HEK293 (cell line): ENCODE measurements around the gene SH3BGR.
A peak's percentile ranks its signal among the peaks of the same experiment; 100 is the strongest.
"Not testable (repeated sequence)": the region's sequence is repeated elsewhere in the genome, so short reads cannot be mapped to it uniquely, and the experiment has no call there.

Experiments used
- CTCF ChIA-PET: fragments of 350-600 bp; formaldehyde crosslinking; extraction: SDS; loops from one replicate; lab custom pipeline; 2021; ENCODE audit warnings: antibody characterized with exemption; lab: Yijun Ruan, JAX
- POLR2A ChIA-PET: fragments of 300-600 bp; formaldehyde crosslinking; extraction: SDS; loops from one replicate; lab custom pipeline; 2020; ENCODE audit warnings: antibody characterized with exemption, inconsistent platforms; lab: Yijun Ruan, JAX
- H3K27ac ChIP-seq: fragments of 200-500 bp; sonication (Bioruptor generic); 2 replicates; pipeline ENCODE4 v1.5.1; 2014; ENCODE audit warnings: low read depth, low read length, control low read depth, inconsistent platforms; ENCODE audit errors: extremely low read depth
- H3K36me3 ChIP-seq, 2 experiments: fragments of 200-500 bp in 1 of 2; sonication (Bioruptor generic) in 1 of 2; 1 replicate in 1 of 2; 2 replicates in 1 of 2; pipeline ENCODE4 v1.5.1; 2014 to 2017; ENCODE audit warnings: inconsistent platforms in 2 of 2, low read length in 2 of 2; ENCODE audit not compliant: control insufficient read depth in 2 of 2, insufficient read depth in 1 of 2
- H3K4me1 ChIP-seq: fragments of 200-500 bp; sonication (Bioruptor generic); 2 replicates; pipeline ENCODE4 v1.5.1; 2014; ENCODE audit warnings: mild to moderate bottlenecking, low read length, inconsistent platforms; ENCODE audit not compliant: control insufficient read depth, insufficient read depth
- H3K4me3 ChIP-seq: 2 replicates; pipeline ENCODE4 v1.5.1; 2011; ENCODE audit warnings: low read depth, mild to moderate bottlenecking, control low read depth, low read length, moderate library complexity
- H3K9me3 ChIP-seq: fragments of 200-500 bp; sonication (Bioruptor generic); 2 replicates; pipeline ENCODE4 v1.5.1; 2014; ENCODE audit warnings: low read depth, low read length, inconsistent platforms; ENCODE audit not compliant: control insufficient read depth, insufficient read depth
- GFI1B ChIP-seq: fragments of 450-650 bp; formaldehyde crosslinking; IDR thresholded peaks from 2 replicates; pipeline ENCODE4 v1.5.1; 2016; ENCODE audit warnings: missing biosample characterization, missing genetic modification characterization
- KLF7 ChIP-seq: fragments of 450-650 bp; formaldehyde crosslinking; IDR thresholded peaks from 2 replicates; pipeline ENCODE4 v1.5.1; 2016; ENCODE audit warnings: missing biosample characterization, missing genetic modification characterization, borderline replicate concordance
- TSHZ1 ChIP-seq: fragments of 450-650 bp; formaldehyde crosslinking; IDR thresholded peaks from 2 replicates; pipeline ENCODE4 v1.5.1; 2016; ENCODE audit warnings: missing biosample characterization, missing genetic modification characterization, borderline replicate concordance
- WT1 ChIP-seq: fragments of 450-650 bp; formaldehyde crosslinking; IDR thresholded peaks from 2 replicates; pipeline ENCODE4 v1.5.1; 2016; ENCODE audit warnings: missing biosample characterization, missing genetic modification characterization
- ZBTB21 ChIP-seq: fragments of 450-650 bp; formaldehyde crosslinking; IDR thresholded peaks from 2 replicates; pipeline ENCODE4 v1.5.1; 2017; ENCODE audit warnings: missing biosample characterization, missing genetic modification characterization
- ZBTB44 ChIP-seq: fragments of 450-650 bp; IDR thresholded peaks from 2 replicates; pipeline ENCODE4 v1.5.1; 2018; ENCODE audit warnings: missing biosample characterization, mild to moderate bottlenecking, missing genetic modification characterization
- ZNF132 ChIP-seq: fragments of 450-650 bp; formaldehyde crosslinking; IDR thresholded peaks from 2 replicates; pipeline ENCODE4 v1.5.1; 2017; ENCODE audit warnings: missing biosample characterization, missing genetic modification characterization, borderline replicate concordance
- ZNF146 ChIP-seq: fragments of 450-650 bp; formaldehyde crosslinking; IDR thresholded peaks from 2 replicates; pipeline ENCODE4 v1.5.1; 2016; ENCODE audit warnings: missing biosample characterization, missing genetic modification characterization
- ZNF169 ChIP-seq: fragments of 450-650 bp; formaldehyde crosslinking; IDR thresholded peaks from 2 replicates; pipeline ENCODE4 v1.5.1; 2016; ENCODE audit warnings: missing biosample characterization, missing genetic modification characterization
- ZNF473 ChIP-seq: fragments of 450-650 bp; formaldehyde crosslinking; IDR thresholded peaks from 2 replicates; pipeline ENCODE4 v1.5.1; 2017; ENCODE audit warnings: missing biosample characterization, missing genetic modification characterization
- ZNF488 ChIP-seq: fragments of 450-650 bp; formaldehyde crosslinking; IDR thresholded peaks from 2 replicates; pipeline ENCODE4 v1.5.1; 2016; ENCODE audit warnings: missing biosample characterization, missing genetic modification characterization
- ZNF521 ChIP-seq: fragments of 450-650 bp; formaldehyde crosslinking; IDR thresholded peaks from 2 replicates; pipeline ENCODE4 v1.5.1; 2017; ENCODE audit warnings: missing biosample characterization, mild to moderate bottlenecking, missing genetic modification characterization
- ZNF561 ChIP-seq: fragments of 450-650 bp; IDR thresholded peaks from 2 replicates; pipeline ENCODE4 v1.5.1; 2018; ENCODE audit warnings: missing biosample characterization, missing genetic modification characterization, borderline replicate concordance
- ZNF585B ChIP-seq: fragments of 450-650 bp; formaldehyde crosslinking; IDR thresholded peaks from 2 replicates; pipeline ENCODE4 v1.5.1; 2016; ENCODE audit warnings: missing biosample characterization, missing genetic modification characterization
- ZNF623 ChIP-seq: fragments of 450-650 bp; formaldehyde crosslinking; IDR thresholded peaks from 2 replicates; pipeline ENCODE4 v1.5.1; 2016; ENCODE audit warnings: missing biosample characterization, missing genetic modification characterization
- ZNF658 ChIP-seq: fragments of 450-650 bp; formaldehyde crosslinking; IDR thresholded peaks from 2 replicates; pipeline ENCODE4; 2016; ENCODE audit warnings: missing biosample characterization, missing genetic modification characterization
- ZNF664 ChIP-seq: fragments of 450-650 bp; formaldehyde crosslinking; IDR thresholded peaks from 2 replicates; pipeline ENCODE4 v1.5.1; 2016; ENCODE audit warnings: missing biosample characterization, missing genetic modification characterization
- ZNF670 ChIP-seq: fragments of 450-650 bp; formaldehyde crosslinking; IDR thresholded peaks from 2 replicates; pipeline ENCODE4 v1.5.1; 2016; ENCODE audit warnings: missing biosample characterization, missing genetic modification characterization, low read depth
- ZNF677 ChIP-seq: fragments of 450-650 bp; IDR thresholded peaks from 2 replicates; pipeline ENCODE4 v1.5.0; 2018; ENCODE audit warnings: missing biosample characterization, mild to moderate bottlenecking, missing genetic modification characterization, moderate library complexity
- ZNF791 ChIP-seq: fragments of 450-650 bp; formaldehyde crosslinking; IDR thresholded peaks from 2 replicates; pipeline ENCODE4 v1.5.1; 2016; ENCODE audit warnings: missing biosample characterization, missing genetic modification characterization
- ZNF843 ChIP-seq: fragments of 450-650 bp; formaldehyde crosslinking; IDR thresholded peaks from 2 replicates; pipeline ENCODE4 v1.5.1; 2016; ENCODE audit warnings: missing biosample characterization, missing genetic modification characterization
- ZSCAN30 ChIP-seq: fragments of 450-650 bp; IDR thresholded peaks from 2 replicates; pipeline ENCODE4 v1.5.1; 2018; ENCODE audit warnings: missing biosample characterization, mild to moderate bottlenecking, missing genetic modification characterization, moderate library complexity
- ZSCAN5A ChIP-seq: fragments of 450-650 bp; formaldehyde crosslinking; IDR thresholded peaks from 2 replicates; pipeline ENCODE4 v1.5.1; 2016; ENCODE audit warnings: missing biosample characterization, missing genetic modification characterization

SH3BGR gene

GRCh38 chr21:39537571-39537970 lies 85.8 kb downstream of the SH3BGR start (continued):
- TF ChIP-seq GFI1B (no peak), ZNF146 (no peak), ZBTB44 (tag by site-specific recombination) (no peak), ZNF132 (tag by site-specific recombination) (no peak), WT1 (tag by site-specific recombination) (no peak), ZNF658 (no peak), ZNF561 (tag by site-specific recombination) (no peak), ZSCAN30 (tag by site-specific recombination) (no peak), ZBTB21 (no peak)
- TF ChIP-seq, all 188 proteins: peak for 0

GRCh38 chr21:39538453-39539042 lies 86.8 kb downstream of the SH3BGR start:
- POLR2A ChIA-PET = no interaction called here
- no peaks in the 10 kb centered on the region for H3K9me3 ChIP-seq

GRCh38 chr21:39540367-39540766 lies 88.6 kb downstream of the SH3BGR start:
- POLR2A ChIA-PET, H3K27ac ChIP-seq, H3K9me3 ChIP-seq, CTCF ChIA-PET, H3K36me3 ChIP-seq, H3K4me1 ChIP-seq, H3K4me3 ChIP-seq: not testable (repeated sequence)
- TF ChIP-seq ZNF585B (tag by site-specific recombination) = peak; percentile 76

More at GRCh38 chr21:39538453-39539042, 86.8 kb downstream of the SH3BGR start:
- no peaks in the 10 kb centered on the region for H3K4me1 ChIP-seq
- CTCF ChIA-PET = interaction anchor here (1.4 kb wide), 1 partner anchor 20 kb away, joined by 5 read pairs; no protein-coding TSS in a partner anchor
- H3K36me3 ChIP-seq = no peaks in the 10 kb centered on the region
- TF ChIP-seq ZNF843 (tag by site-specific recombination) (no peak), KLF7 (tag by site-specific recombination) (no peak)
- H3K27ac ChIP-seq = no peak overlapping the region
- H3K4me3 ChIP-seq = no peak overlapping the region

- Histone ChIP-seq H3K4me1 (no peaks in the 10 kb centered on the region), H3K9me3 (no peaks in the 10 kb centered on the region), H3K4me3 (no peak overlapping the region), H3K27ac (no peak overlapping the region), H3K36me3 (no peaks in the 10 kb centered on the region)
- POLR2A ChIA-PET = no interaction called here
- CTCF ChIA-PET = no interaction called here
- TF ChIP-seq ZNF623 (tag by site-specific recombination) (no peak), ZNF677 (tag by site-specific recombination) (no peak), ZNF664 (tag by site-specific recombination) (no peak), ZNF473 (no peak), ZNF670 (tag by site-specific recombination) (no peak), ZNF791 (tag by site-specific recombination) (no peak), TSHZ1 (tag by site-specific recombination) (no peak), ZNF521 (tag by site-specific recombination) (no peak), ZNF488 (tag by site-specific recombination) (no peak), ZSCAN5A (tag by site-specific recombination) (no peak), ZNF169 (tag by site-specific recombination) (no peak)
Measured at GRCh38 chr21:39542736-39543135, 91.0 kb downstream of the SH3BGR start.
